ENCODE data around the gene TCF7.

Gene TCF7

GRCh38 chr5:134071614-134072207, 42.8 kb upstream of the TCF7 start:
- TF ChIP-seq POLR2AphosphoS5 (IDR thresholded peaks at IDR 0.05; ENCODE audit: low read depth) = no peak
- no peak for TF ChIP-seq CTCF (IDR thresholded peaks at IDR 0.05; ENCODE audit: insufficient read depth, low read length)
- no peak for TF ChIP-seq SPI1 (IDR thresholded peaks at IDR 0.05; ENCODE audit: borderline replicate concordance, low read depth)
- TF ChIP-seq GABPA (IDR thresholded peaks at IDR 0.05; ENCODE audit: low read depth) = no peak
- no peak for TF ChIP-seq REST (IDR thresholded peaks at IDR 0.05; ENCODE audit: insufficient replicate concordance, low read depth)
- Histone ChIP-seq H3K4me3 (replicated peaks; ENCODE audit: insufficient read depth, low read length) (no peak overlapping the region), H3K27me3 (ENCODE audit: insufficient read depth, poor library complexity, severe bottlenecking) (no peaks in the 10 kb centered on the region), H3K27ac (replicated peaks) (no peak overlapping the region)
- DNase-seq (ENCODE audit: low read depth in 1 of 2, low spot score in 1 of 2) = no peak

GRCh38 chr5:134072471-134073210, 41.8 kb upstream of the TCF7 start:
- DNase-seq (ENCODE audit: low read depth in 1 of 2, low spot score in 1 of 2) = no peak
- no peaks in the 10 kb centered on the region for H3K27me3 ChIP-seq (ENCODE audit: insufficient read depth, poor library complexity, severe bottlenecking)
- TF ChIP-seq SPI1 (IDR thresholded peaks at IDR 0.05; ENCODE audit: borderline replicate concordance, low read depth) (no peak), POLR2AphosphoS5 (IDR thresholded peaks at IDR 0.05; ENCODE audit: low read depth) (no peak), GABPA (IDR thresholded peaks at IDR 0.05; ENCODE audit: low read depth) (no peak), CTCF (IDR thresholded peaks at IDR 0.05; ENCODE audit: insufficient read depth, low read length) (no peak), REST (IDR thresholded peaks at IDR 0.05; ENCODE audit: insufficient replicate concordance, low read depth) (no peak)
- no peak overlapping the region for H3K27ac ChIP-seq (replicated peaks)
- no peak overlapping the region for H3K4me3 ChIP-seq (replicated peaks; ENCODE audit: insufficient read depth, low read length)

- TF ChIP-seq SPI1 (IDR thresholded peaks at IDR 0.05; ENCODE audit: borderline replicate concordance, low read depth) (no peak), CTCF (IDR thresholded peaks at IDR 0.05; ENCODE audit: insufficient read depth, low read length) (no peak), POLR2AphosphoS5 (IDR thresholded peaks at IDR 0.05; ENCODE audit: low read depth) (no peak), REST (IDR thresholded peaks at IDR 0.05; ENCODE audit: insufficient replicate concordance, low read depth) (no peak), GABPA (IDR thresholded peaks at IDR 0.05; ENCODE audit: low read depth) (no peak)
- Histone ChIP-seq H3K27ac (replicated peaks) (no peak overlapping the region), H3K4me3 (replicated peaks; ENCODE audit: insufficient read depth, low read length) (no peak overlapping the region), H3K27me3 (ENCODE audit: insufficient read depth, poor library complexity, severe bottlenecking) (no peaks in the 10 kb centered on the region)
- no peak for DNase-seq (ENCODE audit: low read depth in 1 of 2, low spot score in 1 of 2)
Observed at GRCh38 chr5:134073404-134073803, 41.1 kb upstream of the TCF7 start.

Data from HL-60 (cell line).